ENCODE results near the gene TTC7B. TPM values are rescaled to one million over a fixed set of nuclear protein-coding genes. Genes with fewer than 3 reads are reported as not detected.
A peak's percentile ranks its signal among the peaks of the same experiment; 100 is the strongest.

TTC7B gene
- total RNA-seq, 1 donor, result 24.9 TPM

- DNase-seq (ENCODE audit: low read depth), result no peak
- H3K4me3 ChIP-seq (ENCODE audit: low read depth, low read length), result no peak overlapping the region
- no peak for TF ChIP-seq CTCF (IDR thresholded peaks at IDR 0.05; ENCODE audit: insufficient read depth, low read length)
These were observed 262.3 kb downstream of the TTC7B start for GRCh38 chr14:90553921-90554336.

DNA sequence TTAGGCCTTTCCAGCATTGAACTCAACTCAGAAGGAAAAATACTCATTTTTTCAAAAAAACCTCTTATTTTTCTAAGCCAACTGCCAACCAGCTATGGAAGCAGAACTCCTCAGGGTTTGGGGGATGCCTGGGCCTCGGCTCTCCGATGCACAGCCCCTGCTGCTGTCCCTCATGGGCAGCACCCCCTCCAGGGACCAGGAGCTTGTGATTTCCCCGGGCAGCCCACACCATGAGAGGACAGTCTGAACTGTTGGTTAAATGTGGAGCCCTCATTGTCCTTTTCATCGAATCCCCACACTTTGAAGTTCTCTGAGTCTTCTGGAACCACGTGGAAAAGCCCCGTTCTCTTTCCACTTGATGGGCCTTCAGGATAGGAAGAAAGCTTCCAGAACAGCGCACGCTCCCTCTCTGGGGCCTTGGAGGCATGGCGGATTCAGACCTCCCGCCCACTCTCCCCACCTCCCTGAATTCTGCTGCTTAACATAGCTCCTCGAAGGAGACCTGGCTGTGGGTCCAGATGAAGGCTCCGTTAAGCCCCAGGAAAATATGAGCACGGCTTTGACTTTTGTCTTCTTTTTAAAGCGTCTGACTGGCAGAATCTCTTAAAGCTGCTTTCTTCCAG, 262.8 kb downstream of the TTC7B start:
- no peak for DNase-seq (ENCODE audit: low read depth)
- no peak overlapping the region for H3K4me3 ChIP-seq (ENCODE audit: low read depth, low read length)
- no peak for TF ChIP-seq CTCF (IDR thresholded peaks at IDR 0.05; ENCODE audit: insufficient read depth, low read length)

GRCh38 chr14:90552465-90553297, 263.5 kb downstream of the TTC7B start:
- TF ChIP-seq CTCF (IDR thresholded peaks at IDR 0.05; ENCODE audit: insufficient read depth, low read length), result no peak
- DNase-seq (ENCODE audit: low read depth), result no peak

DNA sequence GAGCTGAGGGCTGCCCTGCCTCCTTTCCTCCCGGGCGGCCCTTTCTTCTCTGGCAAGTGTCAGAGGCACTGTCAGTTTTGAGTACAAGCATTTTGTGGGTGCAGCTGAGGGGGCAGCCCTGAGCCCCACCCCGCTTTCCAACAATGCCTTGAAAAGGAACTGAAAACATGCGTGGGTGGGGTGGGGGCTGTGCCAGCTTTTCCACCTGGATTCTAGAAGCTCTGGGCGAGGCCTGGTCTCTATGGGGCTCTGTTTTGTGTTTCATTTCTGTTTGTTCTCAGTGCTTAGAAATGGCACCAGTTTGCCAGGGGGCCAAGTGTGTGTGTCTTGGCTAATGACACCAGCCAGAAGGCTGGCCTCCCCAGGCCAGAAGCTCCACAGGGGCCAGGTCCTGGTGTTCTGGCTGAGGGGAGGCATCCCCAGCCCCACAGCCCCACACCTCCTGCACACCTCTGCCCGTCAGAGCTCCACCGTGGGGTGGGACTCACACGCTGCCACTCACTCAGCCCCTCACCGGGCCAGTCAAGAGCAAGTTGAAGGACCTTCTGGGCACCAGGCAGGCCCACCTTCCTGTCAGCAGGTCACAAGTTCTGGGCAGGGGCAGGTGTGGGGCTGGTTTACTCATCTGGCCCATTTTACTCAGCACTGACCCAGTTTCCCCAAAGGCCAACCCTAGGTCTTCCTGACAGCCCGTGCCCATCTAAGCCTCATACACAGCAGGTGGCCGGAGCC, 264.3 kb downstream of the TTC7B start:
- no peak for DNase-seq (ENCODE audit: low read depth)
- TF ChIP-seq CTCF (IDR thresholded peaks at IDR 0.05; ENCODE audit: insufficient read depth, low read length), result no peak
- H3K4me3 ChIP-seq (ENCODE audit: low read depth, low read length), result no peak overlapping the region

More at GRCh38 chr14:90552465-90553297, 263.5 kb downstream of the TTC7B start:
- no peak overlapping the region for H3K4me3 ChIP-seq (ENCODE audit: low read depth, low read length)

- no peak for TF ChIP-seq CTCF (IDR thresholded peaks at IDR 0.05; ENCODE audit: insufficient read depth, low read length)
- no peak overlapping the region for H3K4me3 ChIP-seq (ENCODE audit: low read depth, low read length)
- DNase-seq (ENCODE audit: low read depth), result peak; percentile 25
These were observed 265.0 kb downstream of the TTC7B start for GRCh38 chr14:90551070-90551704.

- TF ChIP-seq CTCF (IDR thresholded peaks at IDR 0.05; ENCODE audit: insufficient read depth, low read length), result no peak
- DNase-seq (ENCODE audit: low read depth), result no peak
- H3K4me3 ChIP-seq (ENCODE audit: low read depth, low read length), result no peak overlapping the region
These were observed 266.2 kb downstream of the TTC7B start for GRCh38 chr14:90549794-90550641.
